Gastrocnemius medialis (tissue), 4 donors: ENCODE measurements around the gene SNX12.

ENCODE experiments used
- CTCF ChIP-seq, 5 experiments: fragments of 450-650 bp in 3 of 5; fragments of 200-600 bp in 2 of 5; sonication (generic) in 2 of 5; IDR thresholded peaks in 4 of 5; conservative IDR thresholded peaks in 1 of 5; 1 replicate in 4 of 5; 2 replicates in 1 of 5; pipeline ENCODE4 v1.5.1; 2016 to 2019; ENCODE audit warnings: antibody characterized with exemption in 5 of 5, mild to moderate bottlenecking in 3 of 5, moderate library complexity in 3 of 5
- POLR2A ChIP-seq, 2 donors: fragments of 450-650 bp; IDR thresholded peaks; one replicate each; pipeline ENCODE4 v1.6.1; 2017; ENCODE audit warnings: antibody characterized with exemption in 2 of 2, mild to moderate bottlenecking in 2 of 2, moderate library complexity in 2 of 2

- TF ChIP-seq CTCF (IDR thresholded peaks at IDR 0.05 in 4 of 5, conservative IDR thresholded peaks at IDR 0.05 in 1 of 5) (no peak), POLR2A (IDR thresholded peaks at IDR 0.05) (no peak)
Measured at GRCh38 chrX:71091263-71091662, 23.1 kb upstream of the SNX12 start.
